Endothelial cell of umbilical vein (primary cell): ENCODE data around the gene ATP6V0E2. TPM values are rescaled to one million over a fixed set of nuclear protein-coding genes. Genes with fewer than 3 reads are reported as not detected.

Experiments
- BruUV-seq: library from RNA; stranded (reverse); fragments of 400-500 nt; replicated peaks from 2 replicates; lab custom pipeline; 2021; lab: Mats Ljungman, UMichigan
- CTCF ChIA-PET: fragments of 300-600, 350-600 bp; sonication (Branson Sonifier 250); formaldehyde crosslinking; loops from one replicate; lab custom pipeline; 2021; ENCODE audit warnings: antibody characterized with exemption, inconsistent platforms; lab: Charles Lee
- POLR2A ChIA-PET: fragments of 300-600, 350-600 bp; sonication (Branson Sonifier 250); formaldehyde crosslinking; loops from one replicate; lab custom pipeline; 2021; ENCODE audit warnings: antibody characterized with exemption, inconsistent platforms; lab: Charles Lee
- DNase-seq: peaks from one replicate; pipeline ENCODE4 v3.0.0-alpha.2; 2011; ENCODE audit warnings: low read depth, low spot score
- FAIRE-seq: peaks from 2 replicates; lab custom pipeline; 2011; peaks lifted over from hg19 to GRCh38; lab: Jason Lieb, UNC
- H2AFZ ChIP-seq: 2 replicates; pipeline ENCODE4 v1.6.0; 2012; ENCODE audit warnings: low read depth, low read length, control low read depth, inconsistent platforms
- H3K27ac ChIP-seq: 2 replicates; pipeline ENCODE4 v1.5.1; 2011; ENCODE audit warnings: low read depth, mild to moderate bottlenecking, control low read depth, low read length, moderate library complexity; ENCODE audit not compliant: insufficient read depth
- H3K27me3 ChIP-seq, 2 experiments: 2 replicates each; pipeline versions ENCODE4 v1.6.0 to v1.6.1; 2011; ENCODE audit warnings: low read length in 2 of 2, mixed read lengths in 1 of 2; ENCODE audit not compliant: control insufficient read depth in 2 of 2, insufficient read depth in 2 of 2
- H3K36me3 ChIP-seq, 2 experiments: 2 replicates in 1 of 2; 3 replicates in 1 of 2; pipeline ENCODE4 v1.5.1; 2011; ENCODE audit warnings: low read length in 2 of 2, mild to moderate bottlenecking in 1 of 2, moderate library complexity in 1 of 2; ENCODE audit not compliant: control insufficient read depth in 2 of 2, insufficient read depth in 2 of 2; ENCODE audit errors: extremely low read depth in 1 of 2
- H3K4me1 ChIP-seq: 3 replicates; pipeline ENCODE4 v1.5.1; 2011; ENCODE audit warnings: mild to moderate bottlenecking, low read length; ENCODE audit not compliant: control insufficient read depth, insufficient read depth; ENCODE audit errors: extremely low read depth
- H3K4me2 ChIP-seq: 2 replicates; pipeline ENCODE4 v1.6.1; 2011; ENCODE audit warnings: low read length, control low read depth, mixed read lengths; ENCODE audit not compliant: insufficient read depth
- H3K4me3 ChIP-seq, 3 experiments: fragments of 200-600 bp in 1 of 3; sonication (generic), shearing (Covaris generic) in 1 of 3; replicated peaks in 1 of 3; 2 replicates each; pipeline ENCODE4 v1.5.1; 2011 to 2016; ENCODE audit warnings: control low read depth in 3 of 3, low read length in 3 of 3, mild to moderate bottlenecking in 2 of 3, inconsistent platforms in 1 of 3, low read depth in 1 of 3, moderate library complexity in 1 of 3; ENCODE audit not compliant: insufficient read depth in 1 of 3
- H3K79me2 ChIP-seq: 2 replicates; pipeline ENCODE4 v1.6.0; 2012; ENCODE audit warnings: low read length, inconsistent platforms; ENCODE audit not compliant: control insufficient read depth, insufficient read depth
- H3K9ac ChIP-seq: replicated peaks from 2 replicates; pipeline ENCODE3; 2011; ENCODE audit warnings: low read length, control low read depth; ENCODE audit not compliant: insufficient read depth; ENCODE audit errors: extremely low read depth
- H3K9me1 ChIP-seq: replicated peaks from 3 replicates; pipeline ENCODE4 v1.6.0; 2011; ENCODE audit warnings: mild to moderate bottlenecking, low read length; ENCODE audit not compliant: control insufficient read depth, insufficient read depth; ENCODE audit errors: extremely low read depth
- H3K9me3 ChIP-seq: replicated peaks from 2 replicates; pipeline ENCODE4 v1.5.1; 2012; ENCODE audit warnings: low read length, inconsistent platforms; ENCODE audit not compliant: control insufficient read depth, insufficient read depth
- H4K20me1 ChIP-seq: replicated peaks from 2 replicates; pipeline ENCODE3; 2011; ENCODE audit warnings: mild to moderate bottlenecking, low read length; ENCODE audit not compliant: control insufficient read depth, insufficient read depth; ENCODE audit errors: extremely low read depth
- EZH2 ChIP-seq: IDR thresholded peaks from 2 replicates; pipeline ENCODE4 v1.6.1; 2012; ENCODE audit warnings: borderline replicate concordance, low read depth, mild to moderate bottlenecking, moderate library complexity, low read length, inconsistent platforms; ENCODE audit not compliant: severe bottlenecking
- FOS ChIP-seq: IDR thresholded peaks from 2 replicates; pipeline ENCODE4 v1.6.1; 2011; ENCODE audit warnings: mild to moderate bottlenecking, low read length, moderate library complexity, borderline replicate concordance; ENCODE audit not compliant: insufficient read depth
- GATA2 ChIP-seq: IDR thresholded peaks from 2 replicates; pipeline ENCODE4 v1.7.0; 2011; ENCODE audit warnings: low read depth, mild to moderate bottlenecking, moderate library complexity, mixed read lengths, low read length; ENCODE audit not compliant: insufficient read length, insufficient read depth
- JUN ChIP-seq: IDR thresholded peaks from 2 replicates; pipeline ENCODE4 v1.6.1; 2011; ENCODE audit warnings: borderline replicate concordance, low read depth; ENCODE audit not compliant: insufficient read length, insufficient read depth
- MYC ChIP-seq: IDR thresholded peaks from one replicate; pipeline ENCODE4 v1.6.1; 2011; ENCODE audit warnings: mild to moderate bottlenecking, low read depth, low read length
- POLR2A ChIP-seq: IDR thresholded peaks from 2 replicates; pipeline ENCODE4 v1.6.1; 2012; ENCODE audit warnings: low read depth, mild to moderate bottlenecking, control low read depth, low read length
- POLR2AphosphoS5 ChIP-seq: IDR thresholded peaks from 2 replicates; pipeline ENCODE4 v1.6.1; 2012; ENCODE audit warnings: low read depth, mild to moderate bottlenecking, control low read depth, low read length, moderate library complexity; ENCODE audit not compliant: insufficient read depth
- dilution Hi-C: fragments of 300-500 bp; cut with MboI; formaldehyde crosslinking; loops from one replicate; pipeline ENCODE4 v1.15.0; 2019; ENCODE audit warnings: low sequenced_read_pairs; ENCODE audit not compliant: extremely low pct_ligation_motif_present
- intact Hi-C: fragments of 100-400 bp; cut with micrococcal nuclease; formaldehyde crosslinking; loops from one replicate; pipeline ENCODE4 v1.10.0; 2022
- polyA plus RNA-seq, 4 experiments: library from polyadenylated mRNA; depleted of rRNA in 3 of 4; stranded (reverse) in 3 of 4; unstranded in 1 of 4; fragments of >200 nt; gene quantifications; 2 replicates each; pipeline versions ENCODE4 v1.2.1 to v1.2.3, GENCODE V29; 2011 to 2012; ENCODE audit warnings: missing spikeins in 1 of 4
- total RNA-seq: library from RNA; stranded (reverse); gene quantifications from 2 replicates; pipeline ENCODE4 v1.2.3, GENCODE V29; 2021
- TF ChIP-seq, protein P1 (sequence below): IDR thresholded peaks from 2 replicates; pipeline ENCODE4 v1.6.1; 2011; ENCODE audit not compliant: insufficient read depth, insufficient read length
- TF ChIP-seq, protein P2 (sequence below), 2 donors: IDR thresholded peaks; 1 replicate in 1 of 2; 2 replicates in 1 of 2; pipeline ENCODE4 v1.5.1; 2011; ENCODE audit warnings: low read length in 2 of 2, mild to moderate bottlenecking in 2 of 2, moderate library complexity in 2 of 2, control low read depth in 1 of 2, inconsistent platforms in 1 of 2, low read depth in 1 of 2; ENCODE audit not compliant: insufficient read depth in 1 of 2; ENCODE audit errors: extremely low read depth in 1 of 2

ATP6V0E2 gene
- total and polyA plus RNA-seq, 2 donors (not counting 3 experiments of a cell fraction or from before 2014, with no cell fraction given) = 27.8 to 36.8 TPM

DNA sequence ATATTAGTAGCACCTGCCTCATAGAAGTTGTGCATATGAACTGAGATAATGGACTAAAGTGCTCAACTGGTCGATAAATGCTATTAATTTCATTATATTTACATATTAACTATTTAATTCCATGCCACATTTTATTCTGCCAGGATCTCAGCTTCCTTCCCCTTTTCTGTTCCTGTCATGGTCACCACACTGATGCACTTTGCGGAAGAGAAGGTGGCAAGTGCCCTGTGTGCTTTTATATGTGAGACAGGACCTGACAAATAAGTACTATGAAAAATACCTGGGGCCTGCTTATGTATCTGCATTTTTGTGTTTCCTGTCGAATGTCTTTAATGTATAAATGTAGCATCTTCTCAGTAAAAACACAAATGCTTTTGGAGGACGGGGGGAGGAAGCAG lies 12.2 kb downstream of the ATP6V0E2 start:
- BruUV-seq = no TSS peak
- CTCF ChIA-PET = no interaction called here
- Histone ChIP-seq H3K9me3 (no peaks in the 10 kb centered on the region), H4K20me1 (no peaks in the 10 kb centered on the region), H3K27me3 (no peaks in the 10 kb centered on the region), H3K27ac (no peak overlapping the region), H3K36me3 (no peaks in the 10 kb centered on the region), H3K4me1 (no peaks in the 10 kb centered on the region), H3K9ac (no peak overlapping the region), H3K9me1 (no peaks in the 10 kb centered on the region), H3K4me2 (no peak overlapping the region), H3K4me3 (no peak overlapping the region), H3K79me2 (no peaks in the 10 kb centered on the region), H2AFZ (no peak overlapping the region)
- intact Hi-C loops (no loop called here), dilution Hi-C loops (no loop called here)
- DNase-seq = no peak
- POLR2A ChIA-PET = no interaction called here
- FAIRE-seq = no peak
- TF ChIP-seq MYC (no peak), JUN (no peak), FOS (no peak), POLR2A (no peak), EZH2 (no peak), GATA2 (no peak), POLR2AphosphoS5 (no peak)
- TF ChIP-seq, protein P1, sequence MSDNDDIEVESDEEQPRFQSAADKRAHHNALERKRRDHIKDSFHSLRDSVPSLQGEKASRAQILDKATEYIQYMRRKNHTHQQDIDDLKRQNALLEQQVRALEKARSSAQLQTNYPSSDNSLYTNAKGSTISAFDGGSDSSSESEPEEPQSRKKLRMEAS = no peak
- TF ChIP-seq, protein P2, sequence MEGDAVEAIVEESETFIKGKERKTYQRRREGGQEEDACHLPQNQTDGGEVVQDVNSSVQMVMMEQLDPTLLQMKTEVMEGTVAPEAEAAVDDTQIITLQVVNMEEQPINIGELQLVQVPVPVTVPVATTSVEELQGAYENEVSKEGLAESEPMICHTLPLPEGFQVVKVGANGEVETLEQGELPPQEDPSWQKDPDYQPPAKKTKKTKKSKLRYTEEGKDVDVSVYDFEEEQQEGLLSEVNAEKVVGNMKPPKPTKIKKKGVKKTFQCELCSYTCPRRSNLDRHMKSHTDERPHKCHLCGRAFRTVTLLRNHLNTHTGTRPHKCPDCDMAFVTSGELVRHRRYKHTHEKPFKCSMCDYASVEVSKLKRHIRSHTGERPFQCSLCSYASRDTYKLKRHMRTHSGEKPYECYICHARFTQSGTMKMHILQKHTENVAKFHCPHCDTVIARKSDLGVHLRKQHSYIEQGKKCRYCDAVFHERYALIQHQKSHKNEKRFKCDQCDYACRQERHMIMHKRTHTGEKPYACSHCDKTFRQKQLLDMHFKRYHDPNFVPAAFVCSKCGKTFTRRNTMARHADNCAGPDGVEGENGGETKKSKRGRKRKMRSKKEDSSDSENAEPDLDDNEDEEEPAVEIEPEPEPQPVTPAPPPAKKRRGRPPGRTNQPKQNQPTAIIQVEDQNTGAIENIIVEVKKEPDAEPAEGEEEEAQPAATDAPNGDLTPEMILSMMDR (IDR thresholded peaks at IDR 0.05; ENCODE audit: extremely low read depth in 1 of 2, insufficient read depth in 1 of 2, low read depth in 1 of 2, low read length in 2 of 2) = no peak
